GM12801 (cell line): ENCODE measurements around the gene PPM1M.

ENCODE experiments used
- CTCF ChIP-seq: IDR thresholded peaks from one replicate; pipeline ENCODE4 v1.5.1; 2011; ENCODE audit warnings: control low read depth; ENCODE audit not compliant: insufficient read length; ENCODE audit errors: extremely low read depth

Gene PPM1M

GRCh38 chr3:52238761-52239701, 6.5 kb upstream of the PPM1M start, which contains the start of gene TWF2:
TWF2 (minus strand) TSS chr3:52239158; CDS start chr3:52239016, 142 bp downstream.
- TF ChIP-seq CTCF: no peak

DNA sequence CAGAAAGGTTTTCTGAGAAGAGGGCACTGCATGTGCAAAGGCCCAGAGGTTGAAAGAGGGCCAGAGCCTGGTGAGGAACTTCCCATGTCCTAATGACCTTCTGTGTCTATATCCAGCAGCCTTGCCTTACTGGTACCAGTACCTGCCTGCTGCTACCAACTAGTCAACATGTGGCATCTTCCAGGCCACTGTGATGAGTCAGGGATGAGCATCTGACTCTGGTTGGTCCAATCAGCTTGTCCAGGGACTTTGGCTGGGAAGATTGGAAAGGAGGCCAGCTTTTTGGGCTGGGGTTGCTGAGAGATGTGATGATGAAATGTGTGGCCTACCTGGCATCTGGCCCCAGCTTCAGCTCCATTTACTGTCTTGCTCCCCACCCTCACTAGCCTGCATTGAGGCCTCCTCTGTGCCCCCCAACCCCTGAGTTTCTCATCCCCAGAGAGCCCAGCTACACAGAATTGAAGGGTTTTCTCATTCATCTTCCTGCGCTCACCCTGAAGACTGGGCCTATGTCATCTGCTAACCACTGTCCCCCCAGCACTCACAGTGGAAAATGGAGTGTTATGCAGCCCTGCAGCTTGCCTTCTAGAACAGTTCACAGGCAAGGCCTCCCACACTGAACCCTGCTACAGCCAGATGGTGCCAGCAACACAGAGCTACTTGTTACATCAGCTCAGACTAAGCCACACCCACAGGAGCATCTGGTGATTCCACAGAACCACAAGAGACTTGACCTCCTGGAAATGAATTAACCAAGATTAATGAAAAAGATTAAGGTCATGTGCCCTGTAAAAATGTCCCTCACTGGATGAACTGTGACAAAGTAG, 5.3 kb upstream of the PPM1M start:
- TF ChIP-seq CTCF: no peak

- no peak for TF ChIP-seq CTCF
These were observed 4.6 kb upstream of the PPM1M start for GRCh38 chr3:52240886-52241370.

DNA sequence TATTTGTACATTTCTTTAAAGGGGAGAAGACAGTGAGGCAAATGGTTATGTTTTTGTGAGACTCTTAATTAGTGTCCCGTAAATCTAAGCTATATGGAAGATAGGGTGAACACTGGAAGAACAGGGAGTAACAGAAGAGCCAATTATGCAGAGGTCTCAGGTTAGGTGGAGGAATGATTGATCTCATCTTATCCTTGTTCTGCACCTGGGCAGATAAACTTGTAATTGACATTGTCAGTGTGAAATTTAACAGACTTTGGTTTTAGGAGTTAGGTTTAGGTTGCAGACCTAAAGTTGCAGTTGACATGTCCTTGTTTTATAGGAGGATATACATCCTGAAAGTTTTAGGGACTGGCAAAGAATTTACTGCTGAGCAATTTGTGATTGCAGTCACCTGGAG, 3.5 kb upstream of the PPM1M start:
- TF ChIP-seq CTCF: no peak

DNA sequence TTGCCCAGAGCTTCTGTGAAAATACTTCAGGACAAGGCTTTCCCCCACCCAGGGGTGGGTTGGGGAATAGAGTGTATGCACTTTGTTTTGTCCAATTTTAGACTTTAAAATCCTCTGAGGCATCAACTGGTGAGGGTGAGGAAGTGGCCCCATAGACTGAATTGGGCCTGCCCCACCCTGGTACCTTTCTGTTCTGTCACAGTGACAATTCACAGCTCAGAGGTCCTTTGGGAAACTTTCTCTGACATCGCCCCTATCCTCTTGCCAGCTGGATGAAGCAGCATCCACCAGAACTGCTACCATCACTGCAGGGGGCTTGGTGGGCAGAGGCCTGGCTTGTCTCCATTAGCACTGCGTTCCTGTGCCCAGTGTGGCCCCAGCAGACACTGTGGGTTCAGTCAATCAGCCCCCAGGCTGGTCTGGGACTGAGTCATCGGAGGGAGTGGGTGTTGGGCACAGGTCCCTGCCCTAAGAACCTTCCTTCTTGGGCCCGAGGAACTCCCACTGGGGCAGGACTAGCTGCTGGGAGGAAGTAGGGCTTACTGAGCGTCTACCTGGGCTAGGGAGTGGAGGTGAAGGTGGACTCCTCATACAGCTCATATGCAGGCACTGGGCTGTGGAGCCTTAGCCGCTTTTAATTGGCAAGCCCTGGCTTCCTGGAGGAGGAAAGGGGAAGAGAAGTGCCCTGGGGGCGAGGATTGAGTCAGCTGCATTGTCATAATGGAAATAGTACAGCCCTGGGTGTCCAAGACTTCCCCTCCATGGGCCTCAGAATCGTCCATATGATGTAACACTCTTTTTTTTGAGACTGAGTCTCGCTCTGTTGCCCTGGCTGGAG, 1.5 kb upstream of the PPM1M start:
- TF ChIP-seq CTCF: no peak

GRCh38 chr3:52246264-52246620, 683 bp downstream of the PPM1M start:
- no peak for TF ChIP-seq CTCF
